SH-SY5Y (cell line): ENCODE data around the gene SUGCT.

ENCODE experiments used
- GATA2 ChIP-seq: IDR thresholded peaks from 2 replicates; pipeline ENCODE4 v1.6.1; 2011; ENCODE audit warnings: mild to moderate bottlenecking, low read depth, low read length
- GATA3 ChIP-seq: IDR thresholded peaks from 2 replicates; pipeline ENCODE4 v1.6.1; 2011; ENCODE audit warnings: low read depth, mild to moderate bottlenecking, low read length, moderate library complexity

GRCh38 chr7:40701836-40702551 lies 567.2 kb downstream of the SUGCT start:
- no peak for TF ChIP-seq GATA2
- no peak for TF ChIP-seq GATA3
